Measurements from ENCODE around the gene P2RX1. TPM values are rescaled to one million over a fixed set of nuclear protein-coding genes. Genes with fewer than 3 reads are reported as not detected.

P2RX1 gene
- total and polyA plus RNA-seq, 2 of the 4 experiments (the other 2 are of a cell fraction): not detected

DNA sequence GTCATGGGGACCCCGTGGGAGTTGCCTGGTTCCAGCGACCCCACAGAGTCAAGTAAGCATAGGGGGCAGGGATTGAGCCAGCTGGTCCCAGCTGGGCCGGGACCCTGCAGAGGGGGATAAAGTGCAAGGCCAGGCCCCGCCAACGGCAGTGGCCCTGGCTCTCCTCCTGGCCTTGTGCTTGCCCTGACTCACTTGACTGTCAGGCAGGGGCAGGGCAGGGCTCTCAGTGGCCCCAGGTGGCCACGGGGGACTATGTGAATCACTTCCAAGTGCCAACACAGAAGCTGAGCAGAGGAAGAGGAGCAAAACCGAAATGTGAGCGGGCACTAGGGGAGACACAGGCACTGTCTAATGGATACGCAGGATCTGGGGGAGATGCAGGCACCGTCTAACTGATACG lies 48.7 kb downstream of the P2RX1 start:
- Histone ChIP-seq H3K9me3 (ENCODE audit: control insufficient read depth, insufficient read depth, low read length) (no peaks in the 10 kb centered on the region), H2BK5ac (ENCODE audit: low read depth, low read length, poor library complexity, severe bottlenecking) (no peak overlapping the region), H3K27ac (ENCODE audit: insufficient read depth, low read length) (no peak overlapping the region), H2AK9ac (replicated peaks; ENCODE audit: low read depth, low read length, poor library complexity) (peak overlapping the region; percentile 82), H2BK120ac (ENCODE audit: low read depth, low read length) (no peak overlapping the region), H3K4me1 (ENCODE audit: control insufficient read depth, insufficient read depth, low read length) (no peaks in the 10 kb centered on the region), H3K56ac (ENCODE audit: extremely low read depth, insufficient read depth, low read length) (no peak overlapping the region), H4K5ac (ENCODE audit: low read depth, low read length) (no peak overlapping the region), H3K9me1 (ENCODE audit: insufficient read depth, low read length) (no peaks in the 10 kb centered on the region), H3K14ac (replicated peaks; ENCODE audit: low read depth, low read length) (no peak overlapping the region), H3K4ac (ENCODE audit: low read depth, low read length) (no peak overlapping the region), H2AK5ac (ENCODE audit: low read depth, low read length) (no peak overlapping the region), H2BK15ac (ENCODE audit: low read depth, low read length) (no peak overlapping the region), H3K4me2 (ENCODE audit: low read depth, low read length) (no peak overlapping the region), H3K9ac (ENCODE audit: low read depth, low read length) (no peak overlapping the region), H4K20me1 (ENCODE audit: insufficient read depth, low read length) (no peaks in the 10 kb centered on the region), H3K27me3 (ENCODE audit: control insufficient read depth, insufficient read depth, low read length) (no peaks in the 10 kb centered on the region), H3K4me3 (ENCODE audit: insufficient read depth, low read depth, low read length) (no peak overlapping the region), H4K8ac (ENCODE audit: low read depth in 2 of 2, low read length in 2 of 2) (no peak overlapping the region), H3K23ac (ENCODE audit: low read depth, low read length) (no peak overlapping the region), H4K91ac (ENCODE audit: insufficient read depth, low read depth, low read length) (no peak overlapping the region), H3K36me3 (ENCODE audit: control insufficient read depth, insufficient read depth, low read length) (peaks cover 14% of the 10 kb centered on the region; the same call in 1 of the 2 replicates), H2AFZ (replicated peaks; ENCODE audit: low read length, poor library complexity) (peak overlapping the region; percentile 21), H3K18ac (ENCODE audit: low read depth, low read length) (no peak overlapping the region), H2BK20ac (ENCODE audit: low read depth, low read length) (no peak overlapping the region), H3K79me1 (ENCODE audit: low read depth in 1 of 2, low read length in 2 of 2) (no peaks in the 10 kb centered on the region)
- POLR2A ChIA-PET (ENCODE audit: unreplicated experiment): no interaction called here
- 70% methylated on average over 9 of the region's 11 CpGs; no CpG with 5 or more reads in 1 of the 2 experiments for WGBS, 2 experiments (ENCODE audit: extremely low coverage in 2 of 2, insufficient read length in 1 of 2)
- TF ChIP-seq RAD21 (IDR thresholded peaks at IDR 0.05; ENCODE audit: low read length) (no peak), MAZ (IDR thresholded peaks at IDR 0.05; ENCODE audit: borderline replicate concordance, low read depth, low read length) (no peak), RFX5 (IDR thresholded peaks at IDR 0.05; ENCODE audit: low read depth, low read length) (no peak), POLR2A (IDR thresholded peaks at IDR 0.05; ENCODE audit: low read depth, low read length) (no peak), RCOR1 (IDR thresholded peaks at IDR 0.05; ENCODE audit: insufficient replicate concordance, low read length) (no peak), NFE2L2 (IDR thresholded peaks at IDR 0.05; ENCODE audit: low read depth, low read length) (no peak), FOS (IDR thresholded peaks at IDR 0.05; ENCODE audit: low read depth, low read length) (no peak), CEBPB (IDR thresholded peaks at IDR 0.05; ENCODE audit: low read depth, low read length) (no peak)
- TF ChIP-seq, protein P1, sequence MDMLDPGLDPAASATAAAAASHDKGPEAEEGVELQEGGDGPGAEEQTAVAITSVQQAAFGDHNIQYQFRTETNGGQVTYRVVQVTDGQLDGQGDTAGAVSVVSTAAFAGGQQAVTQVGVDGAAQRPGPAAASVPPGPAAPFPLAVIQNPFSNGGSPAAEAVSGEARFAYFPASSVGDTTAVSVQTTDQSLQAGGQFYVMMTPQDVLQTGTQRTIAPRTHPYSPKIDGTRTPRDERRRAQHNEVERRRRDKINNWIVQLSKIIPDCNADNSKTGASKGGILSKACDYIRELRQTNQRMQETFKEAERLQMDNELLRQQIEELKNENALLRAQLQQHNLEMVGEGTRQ (IDR thresholded peaks at IDR 0.05; ENCODE audit: low read depth, low read length): no peak
- intact Hi-C loops (cut with micrococcal nuclease): loop anchor here (10.0 kb wide), 1 partner anchor 207 kb away; no protein-coding TSS in a partner anchor
- dilution Hi-C loops (cut with HindIII; ENCODE audit: low sequenced_read_pairs, unreplicated experiment): no loop called here
- no TSS peak for BruUV-seq (replicated peaks)
- CTCF ChIA-PET: no interaction called here
- in situ Hi-C loops (cut with MboI; ENCODE audit: low sequenced_read_pairs): no loop called here
- no peak for ATAC-seq (ENCODE audit: low read depth)
- DNase-seq: no peak
